Renal cortex interstitium (tissue), 11 donors: ENCODE results near the gene DROSHA. TPM values are rescaled to one million over a fixed set of nuclear protein-coding genes. Genes with fewer than 3 reads are reported as not detected.
A peak's percentile ranks its signal among the peaks of the same experiment; 100 is the strongest.

Experiments used
- DNase-seq, 11 donors: peaks; one replicate each; pipeline ENCODE4 v3.0.0-alpha.2; 2013; ENCODE audit warnings: low read depth in 9 of 11, low spot score in 4 of 11; ENCODE audit errors: extremely low read depth in 1 of 11
- polyA plus RNA-seq, 3 donors: library from polyadenylated mRNA; unstranded; fragments of 120-200 nt; gene quantifications; one replicate each; pipeline ENCODE4 v1.2.1, GENCODE V29; 2013; ENCODE audit not compliant: insufficient read length in 3 of 3

Gene DROSHA
- polyA plus RNA-seq, 3 donors: 87.6 to 92.8 (median 91.2) TPM

GRCh38 chr5:31537349-31537748 is 5.5 kb upstream of the DROSHA start:
- DNase-seq: no peak

DNA sequence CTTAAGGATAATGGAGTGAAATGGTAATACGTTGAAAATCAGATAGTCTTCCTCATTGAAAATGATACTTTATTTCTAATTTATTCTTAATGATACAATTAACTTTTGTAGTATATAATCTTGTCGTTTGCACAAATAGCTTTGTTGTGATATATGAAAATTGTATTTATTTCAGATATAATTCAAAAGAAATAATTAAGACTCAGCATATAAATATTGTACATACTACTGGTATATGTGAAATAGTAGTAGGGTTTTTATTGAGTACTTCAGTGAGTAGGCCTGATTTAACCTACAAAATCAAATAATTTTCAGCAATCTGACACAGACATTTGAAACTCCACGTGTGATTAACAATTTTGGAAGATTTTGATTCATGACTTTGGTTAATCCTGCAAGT is 5.0 kb upstream of the DROSHA start:
- no peak for DNase-seq

GRCh38 chr5:31534527-31535046 is 2.7 kb upstream of the DROSHA start:
- no peak for DNase-seq

DNA sequence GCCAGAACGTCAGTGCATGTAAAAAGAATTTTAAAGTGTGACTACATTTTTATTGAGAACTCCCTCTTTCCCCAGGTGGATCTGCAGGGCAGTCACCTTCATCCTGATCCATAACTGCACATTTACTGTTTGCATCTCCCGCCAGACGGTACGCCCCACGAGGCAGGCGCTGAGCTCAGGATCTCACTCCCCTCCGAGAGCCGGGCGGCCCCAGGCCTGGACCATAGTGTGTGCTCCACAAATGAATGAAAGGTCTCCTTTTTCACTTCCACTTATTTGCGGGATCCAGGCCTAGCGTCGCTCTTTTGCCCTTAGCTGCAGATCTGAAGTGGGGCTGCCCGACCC is 378 bp downstream of the DROSHA start:
- DNase-seq: peak in 5 of 11 donors; percentile 0 to 5 (median 1)

GRCh38 chr5:31530541-31531265 is 1.2 kb downstream of the DROSHA start:
- DNase-seq: no peak

GRCh38 chr5:31523041-31523440 is 8.9 kb downstream of the DROSHA start:
- DNase-seq: no peak

- DNase-seq: no peak
Measured at GRCh38 chr5:31516802-31517201, 15.1 kb downstream of the DROSHA start.

DNA sequence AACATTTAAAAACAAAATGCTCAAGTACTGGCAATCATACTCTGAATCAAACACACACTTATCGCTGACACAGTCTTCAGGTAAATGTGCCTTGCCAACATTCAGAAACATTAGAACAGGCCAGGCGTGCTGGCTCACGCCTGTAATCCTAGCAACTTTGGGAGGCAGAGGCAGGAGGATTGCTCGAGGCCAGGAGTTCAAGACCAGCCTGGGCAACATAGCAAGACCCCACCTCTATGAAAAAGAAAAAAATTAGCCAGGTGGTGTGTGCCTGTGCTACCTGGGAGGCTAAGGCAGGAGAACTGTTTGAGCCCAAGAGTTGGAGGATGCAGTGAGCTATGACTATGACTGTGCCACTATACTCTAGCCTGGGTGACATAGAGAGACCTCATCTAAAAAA is 20.6 kb downstream of the DROSHA start:
- DNase-seq: no peak

GRCh38 chr5:31504529-31504928 is 27.4 kb downstream of the DROSHA start:
- no peak for DNase-seq

- DNase-seq: no peak
Measured at GRCh38 chr5:31502506-31502905, 29.4 kb downstream of the DROSHA start.

DNA sequence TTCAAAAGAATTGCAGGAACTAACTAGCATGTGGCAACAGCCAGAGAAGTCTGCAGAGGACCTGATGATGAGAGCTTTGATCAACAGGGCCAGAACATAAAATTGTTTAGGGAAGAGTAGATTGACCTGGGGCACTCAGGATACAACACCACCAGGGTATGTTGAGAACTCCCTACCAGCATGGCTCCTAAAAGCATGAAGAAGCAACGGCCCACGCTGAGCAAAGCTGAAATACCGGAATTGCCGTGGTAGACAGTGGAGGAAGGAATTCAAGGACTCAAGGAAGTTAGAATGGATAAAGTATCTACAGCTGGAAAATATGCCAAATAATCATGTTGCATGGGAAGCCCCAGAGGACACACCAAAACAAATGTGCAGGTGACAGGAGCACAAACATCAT is 31.6 kb downstream of the DROSHA start:
- no peak for DNase-seq

DNA sequence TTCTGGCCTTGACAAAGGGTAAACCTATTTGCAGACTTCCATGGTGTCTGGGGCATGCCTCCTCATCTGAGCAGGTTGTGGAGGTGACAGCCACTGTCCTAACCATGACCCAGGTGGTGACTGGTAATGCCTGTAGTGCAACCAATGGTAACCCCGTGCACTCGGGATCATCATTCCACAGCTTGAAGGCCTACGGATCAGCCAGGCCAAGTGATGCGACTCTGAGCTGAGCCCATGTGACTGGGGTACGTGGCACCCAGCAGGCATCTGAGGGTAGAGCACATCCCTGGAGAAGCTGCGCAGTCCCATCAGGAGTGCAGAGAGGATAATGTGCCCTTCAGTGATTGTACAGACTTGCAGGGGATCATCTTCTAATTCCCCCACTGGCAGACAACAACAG is 35.0 kb downstream of the DROSHA start:
- DNase-seq: no peak

GRCh38 chr5:31496301-31496700 is 35.6 kb downstream of the DROSHA start:
- DNase-seq: no peak

DNA sequence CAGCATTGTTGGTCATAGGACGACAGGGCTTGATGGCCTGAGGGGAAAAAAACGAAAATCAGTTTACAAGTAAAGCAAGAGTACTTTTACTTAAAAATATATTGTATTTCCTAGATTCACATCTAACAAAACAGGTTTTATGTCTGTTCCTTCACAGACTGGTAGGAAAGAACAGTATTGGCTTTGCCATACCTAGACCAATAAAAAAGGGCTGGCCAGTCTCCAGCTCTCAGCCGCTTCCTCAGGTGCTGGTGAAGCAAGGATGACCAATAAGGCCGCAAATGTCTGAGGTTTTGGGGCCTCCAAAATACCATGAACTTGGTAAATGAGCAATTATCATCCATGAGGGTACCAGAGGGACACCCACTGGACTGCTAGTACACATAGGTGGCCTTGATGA is 36.6 kb downstream of the DROSHA start:
- DNase-seq: no peak

GRCh38 chr5:31492869-31493268 is 39.0 kb downstream of the DROSHA start:
- no peak for DNase-seq

DNA sequence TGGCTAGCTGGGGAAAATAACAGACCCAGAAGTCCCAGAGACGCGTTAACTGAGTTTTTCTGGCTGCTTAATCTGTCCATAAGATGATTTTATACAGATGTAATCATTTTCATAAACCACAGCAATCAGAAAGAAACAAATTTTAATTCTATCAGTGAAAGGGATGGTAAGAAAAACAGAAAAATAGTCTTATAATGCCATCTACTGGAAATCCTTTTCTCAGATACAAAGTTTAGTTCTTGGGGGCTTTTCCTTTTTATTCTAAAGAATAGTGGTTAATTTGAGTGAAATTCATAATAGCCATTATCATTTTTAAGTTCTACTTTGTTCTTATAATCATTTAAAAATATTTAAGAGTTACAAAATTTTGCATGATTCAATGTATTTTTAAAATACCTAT is 44.4 kb downstream of the DROSHA start:
- no peak for DNase-seq

DNA sequence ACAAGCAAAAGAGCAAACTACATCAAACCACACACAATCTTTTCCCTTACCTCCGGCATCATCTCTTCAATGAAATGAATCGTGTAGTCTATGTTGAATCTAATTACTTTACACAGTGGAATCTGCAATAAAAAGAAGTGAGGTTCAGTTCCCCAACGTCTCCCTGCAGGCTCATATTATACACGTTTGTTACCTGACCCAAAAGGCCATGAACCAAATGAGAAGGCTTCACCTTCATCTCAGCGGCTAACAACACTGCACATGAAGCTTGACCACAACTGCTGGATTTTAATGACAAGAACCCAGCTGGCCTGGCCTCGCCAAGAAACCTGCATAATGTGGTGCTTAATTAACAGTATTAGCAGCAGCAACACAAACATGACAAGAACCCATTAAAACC is 45.5 kb downstream of the DROSHA start:
- DNase-seq: peak in 2 of 11 donors; percentile 27 to 34

- peak in 8 of 11 donors; percentile 12 to 49 (median 32) for DNase-seq
Measured at GRCh38 chr5:31485376-31486207, 46.3 kb downstream of the DROSHA start.

DNA sequence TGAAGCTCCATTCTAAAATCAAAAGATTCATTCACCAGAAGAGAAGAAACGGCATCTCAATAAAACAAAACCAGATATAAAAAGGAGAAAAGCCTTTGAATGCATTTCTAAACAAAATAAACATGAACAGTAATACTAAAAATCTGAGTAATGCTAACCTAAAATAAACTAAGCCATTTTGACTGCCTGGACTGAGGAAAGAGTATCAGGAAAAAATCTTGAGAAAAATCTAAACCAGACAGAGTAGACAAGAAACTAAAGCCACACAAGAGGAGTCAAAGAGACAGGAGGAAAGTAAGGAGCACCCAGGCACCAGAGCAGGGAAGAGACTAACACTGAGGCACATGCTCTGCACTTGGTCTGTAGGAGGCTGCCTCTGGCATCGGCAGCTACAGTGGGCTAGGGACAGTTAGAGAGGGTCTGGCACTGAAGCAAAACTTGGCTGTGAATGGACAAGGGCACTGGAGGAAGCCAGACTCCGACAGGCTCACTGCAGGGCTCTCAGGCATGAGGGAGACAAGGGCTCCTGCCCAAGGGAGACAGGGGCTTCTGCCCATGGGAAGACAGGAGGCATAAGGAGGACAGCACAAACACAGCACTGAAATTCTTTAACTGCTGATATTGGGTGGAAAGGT is 50.2 kb downstream of the DROSHA start:
- DNase-seq: no peak

- no peak for DNase-seq
Measured at GRCh38 chr5:31479706-31480105, 52.2 kb downstream of the DROSHA start.
